GM21529 (cell line): ENCODE results near the gene PLRG1.
"Not testable (repeated sequence)": the region's sequence is repeated elsewhere in the genome, so short reads cannot be mapped to it uniquely, and the experiment has no call there.

Experiments
- ATAC-seq: cut with Tn5 transposase; IDR thresholded peaks from one replicate; pipeline ENCODE4 v1.9.1; 2021; ENCODE audit not compliant: unreplicated experiment

Gene PLRG1

DNA sequence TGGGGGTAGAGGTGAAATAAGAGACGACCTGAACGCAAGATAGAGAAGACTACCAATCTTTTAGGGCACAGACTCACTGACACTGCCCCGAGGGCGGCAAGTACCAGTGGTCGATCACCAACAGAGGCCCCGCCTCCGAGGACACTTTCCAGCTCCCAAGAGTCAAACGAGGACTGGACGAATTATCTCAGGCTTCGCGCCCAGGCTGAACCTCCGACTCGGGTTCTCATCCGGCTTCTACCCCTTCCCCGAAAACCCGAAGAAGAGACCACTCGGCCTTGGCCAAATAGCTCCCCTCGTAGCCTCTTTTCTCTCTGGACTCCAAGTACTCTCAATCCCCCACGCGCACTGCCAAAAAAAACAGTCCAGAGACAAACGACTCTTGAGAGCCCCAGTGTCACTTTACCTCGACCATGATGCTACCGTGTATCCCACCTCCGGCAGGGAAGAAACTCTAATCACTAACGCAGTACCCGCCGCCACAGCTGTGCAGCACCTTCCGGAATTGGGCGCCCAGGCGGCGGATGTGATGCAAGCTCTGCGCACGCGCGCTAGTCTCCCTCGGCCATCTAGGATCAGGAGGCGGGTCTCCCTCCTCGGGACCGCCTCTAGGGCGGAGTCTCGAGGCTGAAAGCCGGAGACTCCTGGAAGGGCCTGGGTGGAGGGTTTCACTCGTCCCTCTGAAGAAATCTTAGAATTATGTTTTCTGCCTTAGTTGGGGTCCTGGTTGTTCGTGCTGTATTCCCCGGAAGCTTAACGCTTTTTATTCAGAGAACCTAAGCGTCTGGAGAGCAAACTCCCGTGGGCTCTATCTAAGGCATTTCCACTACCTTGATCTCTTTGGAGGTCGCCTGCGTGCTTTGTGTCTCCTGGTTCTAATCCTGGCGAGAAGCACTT, at the start of gene PLRG1:
Gene PLRG1, minus strand, starts transcription at position 507 of the 897 bp plus-strand sequence. Its CDS starts 92 bp downstream, at position 415.
- ATAC-seq = peak; percentile 97

DNA sequence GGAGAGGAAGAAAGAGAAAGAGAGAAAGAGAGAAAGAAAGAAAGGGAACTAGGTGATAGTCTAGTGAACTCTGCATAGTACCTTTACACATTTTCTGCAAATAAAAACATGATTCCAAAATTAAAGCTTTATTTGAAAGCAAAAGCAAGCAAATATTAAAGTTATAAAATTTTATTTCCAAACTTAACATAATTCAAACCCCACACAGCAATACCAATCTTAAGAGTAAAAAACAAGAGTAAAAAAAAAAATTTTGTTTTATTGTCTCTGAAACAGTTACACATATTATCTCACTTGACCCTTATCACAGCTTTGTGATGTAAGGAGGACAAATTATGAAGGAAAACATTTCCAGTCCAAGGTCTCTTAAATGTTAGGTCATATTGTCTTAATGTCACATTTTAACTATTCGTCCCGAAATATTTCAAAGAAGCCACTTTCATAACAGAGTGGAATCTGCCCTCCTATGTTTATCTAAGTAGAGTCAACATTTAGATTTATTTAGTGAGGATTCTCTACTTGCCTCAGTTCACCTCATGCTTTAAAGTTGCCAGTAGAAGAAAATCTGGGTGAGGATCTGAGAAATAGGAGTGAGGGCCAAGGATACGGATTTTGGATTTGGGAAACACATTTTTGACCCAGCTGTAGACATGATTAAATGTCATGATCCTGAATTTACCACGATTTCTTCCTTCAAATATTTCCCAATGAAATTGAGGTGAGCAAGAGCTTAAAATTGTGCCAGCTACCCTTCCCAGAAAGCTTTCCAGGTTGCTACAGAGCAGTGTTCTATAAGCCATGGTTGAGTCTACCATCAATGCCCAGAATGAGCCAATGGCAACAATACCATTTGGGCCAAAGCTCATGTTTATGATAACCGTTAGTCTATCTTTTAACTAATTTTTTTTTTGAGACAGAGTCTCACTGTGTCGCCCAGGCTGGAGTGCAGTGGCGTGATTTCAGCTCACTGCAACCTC, 47.9 kb upstream of the PLRG1 start:
- ATAC-seq = no peak

DNA sequence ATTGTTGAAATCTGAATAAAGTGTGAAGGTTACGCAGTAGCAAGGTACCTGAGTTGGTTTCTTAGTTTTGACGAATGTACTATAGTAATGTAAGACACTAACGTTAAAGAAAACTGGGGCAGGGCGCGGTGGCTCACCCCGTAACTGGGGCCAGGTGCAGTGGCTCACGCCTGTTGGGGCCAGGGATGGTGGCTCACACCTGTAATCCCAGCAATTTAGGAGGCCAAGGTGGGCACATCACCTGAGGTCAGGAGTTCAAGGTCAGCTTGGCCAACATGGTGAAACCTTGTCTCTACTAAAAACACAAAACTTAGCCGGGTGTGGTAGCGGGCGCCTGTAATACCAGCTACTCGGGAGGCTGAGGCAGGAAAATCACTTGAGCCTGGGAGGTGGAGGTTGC, 47.1 kb upstream of the PLRG1 start:
- not testable (repeated sequence) for ATAC-seq

DNA sequence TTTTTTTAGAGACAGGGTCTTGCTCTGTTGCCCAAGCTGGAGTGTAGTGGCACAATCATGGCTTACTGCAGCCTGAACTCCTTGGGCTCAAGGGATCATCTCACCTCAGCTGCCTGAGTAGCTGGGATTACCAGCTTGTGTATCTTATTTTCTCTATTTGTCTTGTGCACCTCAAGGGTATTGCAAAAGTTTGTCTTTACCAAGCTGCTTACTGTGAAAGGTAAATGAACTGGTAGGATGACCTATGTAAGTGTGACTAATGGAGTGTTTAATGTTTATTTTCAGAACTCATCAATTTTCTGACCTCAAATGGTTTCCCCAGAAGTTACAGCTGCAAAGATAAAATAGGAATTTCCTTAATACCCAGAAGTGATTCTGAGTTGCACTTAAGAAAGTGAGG, 45.6 kb upstream of the PLRG1 start:
- no peak for ATAC-seq

DNA sequence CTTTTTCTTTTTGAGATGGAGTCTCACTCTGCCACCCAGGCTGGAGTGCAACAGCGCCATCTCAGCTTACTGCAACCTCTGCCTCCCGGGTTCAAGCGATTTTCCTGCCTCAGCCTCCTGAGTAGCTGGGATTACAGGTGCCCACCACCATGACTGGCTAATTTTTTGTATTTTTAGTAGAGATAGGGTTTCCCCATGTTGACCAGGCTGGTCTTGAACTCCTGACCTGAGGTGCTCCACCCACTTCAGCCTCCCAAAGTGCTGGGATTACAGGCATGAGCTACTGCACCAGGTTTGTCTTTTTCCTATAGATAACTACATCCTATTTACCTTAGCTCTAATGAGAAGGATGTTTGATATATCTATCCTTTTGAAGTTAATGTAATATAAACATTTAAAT, 44.1 kb upstream of the PLRG1 start:
- ATAC-seq = not testable (repeated sequence)

DNA sequence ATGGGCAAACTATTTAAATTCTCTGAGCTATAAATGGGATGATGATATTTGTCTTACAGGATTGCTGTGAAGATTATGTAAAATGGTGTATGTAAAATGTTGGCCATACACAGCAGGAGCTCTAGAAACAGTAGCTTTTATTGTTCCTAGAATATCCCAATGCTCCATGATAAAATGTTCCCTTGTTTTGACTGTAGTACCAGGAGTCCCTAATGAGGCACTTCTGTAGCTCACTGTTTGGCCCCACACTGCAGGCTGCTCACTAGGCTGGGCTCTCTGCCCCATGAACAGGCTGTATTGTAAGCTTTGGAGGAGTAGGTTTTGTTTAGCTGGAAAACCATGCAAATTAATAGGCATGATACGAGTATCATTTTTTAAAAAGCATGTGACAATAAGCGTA, 43.7 kb upstream of the PLRG1 start:
- no peak for ATAC-seq

DNA sequence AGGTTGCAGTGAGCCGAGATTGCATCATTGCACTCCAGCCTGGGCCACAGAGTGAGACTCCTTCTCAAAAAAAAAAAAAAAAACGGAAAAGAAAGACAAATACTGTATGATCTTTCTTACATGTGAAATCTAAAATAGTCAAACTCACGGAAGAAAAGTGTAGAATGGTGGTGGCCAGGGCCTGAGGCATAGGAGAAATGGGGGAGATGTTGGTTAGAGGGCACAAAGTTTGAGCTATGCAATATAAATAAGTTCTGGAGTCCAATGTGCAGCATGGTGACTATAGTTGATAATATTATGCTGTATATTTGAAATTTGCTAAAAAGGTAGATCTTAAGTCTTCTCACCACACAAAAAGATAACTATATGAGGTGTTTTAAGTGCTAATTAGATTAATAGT, 41.7 kb upstream of the PLRG1 start:
- ATAC-seq = no peak

DNA sequence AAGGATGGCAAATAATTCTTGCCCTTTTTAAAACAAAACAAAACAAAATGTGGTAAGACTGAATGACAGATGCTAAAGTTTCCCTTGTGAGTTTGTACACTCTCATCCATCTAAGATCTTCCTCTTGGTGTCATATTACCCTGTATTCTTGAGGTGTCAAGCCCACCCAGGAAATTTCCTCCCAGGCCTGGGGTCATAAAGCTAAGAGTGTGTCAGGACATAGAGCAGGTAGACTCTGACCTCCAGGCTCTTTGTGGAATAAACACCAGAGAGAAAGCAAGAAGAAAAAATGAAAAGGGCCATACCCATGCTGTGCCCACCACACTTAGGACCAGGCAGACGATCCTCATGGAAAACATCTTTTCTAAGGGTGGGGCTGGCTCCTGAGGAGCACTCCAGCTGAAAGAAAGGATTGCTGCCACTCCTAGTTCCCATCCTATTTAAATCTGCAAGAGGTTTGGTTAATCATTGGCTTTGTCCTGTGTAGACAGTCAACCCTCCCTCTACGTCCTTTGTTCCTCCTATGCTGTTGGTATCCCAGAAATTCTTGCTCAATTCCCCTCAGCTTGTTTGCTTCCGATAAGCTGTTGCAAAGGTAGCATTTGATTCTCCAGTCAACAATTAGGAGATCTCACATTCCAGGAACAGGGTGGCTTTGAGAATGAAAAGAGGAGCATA, 40.3 kb upstream of the PLRG1 start, which contains the start of gene FGA:
Gene FGA, minus strand, starts transcription at position 414 of the 678 bp plus-strand sequence. Its CDS starts 55 bp downstream, at position 359.
- ATAC-seq = no peak

DNA sequence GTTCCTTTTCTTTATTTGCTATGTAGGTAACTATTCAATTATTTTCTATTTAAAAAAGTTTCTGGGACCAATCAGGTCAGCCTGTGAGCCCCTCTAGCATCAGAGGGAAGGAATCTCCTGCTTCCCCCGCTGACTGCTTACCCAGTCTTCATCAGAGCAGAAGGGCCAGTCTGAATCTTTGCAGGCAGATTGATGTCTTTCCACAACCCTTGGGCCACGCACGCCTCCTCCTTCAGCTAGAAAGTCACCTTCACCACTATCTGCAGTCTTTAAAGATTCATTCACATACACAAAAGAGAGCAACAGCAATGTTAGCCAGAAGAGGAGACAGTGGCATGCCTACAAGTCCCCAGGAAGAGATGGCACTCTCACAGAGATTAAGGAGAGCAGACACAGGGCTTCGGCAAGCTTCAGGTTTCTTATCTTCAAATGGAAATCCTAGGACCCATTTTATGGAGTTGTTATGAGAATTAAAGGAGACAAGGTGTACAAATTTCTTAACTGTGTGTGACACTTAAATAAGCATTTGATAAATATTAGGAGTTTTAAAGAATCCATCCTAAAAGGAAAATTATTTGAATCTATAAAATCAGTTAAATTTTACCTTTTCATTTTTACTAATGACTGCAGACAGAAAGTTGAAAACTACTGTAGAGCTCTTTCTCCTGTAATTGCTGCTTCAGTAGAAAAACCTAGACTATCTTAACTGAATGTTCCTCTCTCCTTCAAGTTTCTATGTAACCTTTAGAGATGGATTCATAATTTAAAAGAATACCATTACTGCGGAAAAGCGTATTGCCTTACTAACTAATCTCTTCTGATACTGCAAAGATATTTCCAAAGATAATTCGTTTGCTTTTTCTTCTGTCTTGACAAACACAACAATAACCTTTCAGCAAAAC, 39.3 kb upstream of the PLRG1 start:
- no peak for ATAC-seq

DNA sequence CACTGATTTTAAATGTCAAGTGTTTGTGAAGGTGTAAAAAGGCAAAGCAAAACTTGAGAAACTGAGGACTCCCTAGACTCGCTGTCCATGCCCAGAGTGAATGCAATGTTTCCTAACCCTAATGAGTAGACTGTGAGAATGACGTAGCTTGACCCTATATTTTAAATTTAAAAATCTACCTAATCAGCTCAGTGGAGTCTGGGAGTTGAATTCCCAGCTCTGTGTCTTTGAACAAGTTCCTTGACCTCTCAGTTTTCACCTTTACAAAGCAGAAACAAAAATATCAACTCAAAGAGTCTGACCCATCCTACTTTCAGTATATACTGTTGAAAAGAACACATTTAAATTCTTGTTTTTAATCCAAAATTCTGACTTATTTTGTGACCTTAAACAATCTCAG, 38.0 kb upstream of the PLRG1 start:
- ATAC-seq = no peak

DNA sequence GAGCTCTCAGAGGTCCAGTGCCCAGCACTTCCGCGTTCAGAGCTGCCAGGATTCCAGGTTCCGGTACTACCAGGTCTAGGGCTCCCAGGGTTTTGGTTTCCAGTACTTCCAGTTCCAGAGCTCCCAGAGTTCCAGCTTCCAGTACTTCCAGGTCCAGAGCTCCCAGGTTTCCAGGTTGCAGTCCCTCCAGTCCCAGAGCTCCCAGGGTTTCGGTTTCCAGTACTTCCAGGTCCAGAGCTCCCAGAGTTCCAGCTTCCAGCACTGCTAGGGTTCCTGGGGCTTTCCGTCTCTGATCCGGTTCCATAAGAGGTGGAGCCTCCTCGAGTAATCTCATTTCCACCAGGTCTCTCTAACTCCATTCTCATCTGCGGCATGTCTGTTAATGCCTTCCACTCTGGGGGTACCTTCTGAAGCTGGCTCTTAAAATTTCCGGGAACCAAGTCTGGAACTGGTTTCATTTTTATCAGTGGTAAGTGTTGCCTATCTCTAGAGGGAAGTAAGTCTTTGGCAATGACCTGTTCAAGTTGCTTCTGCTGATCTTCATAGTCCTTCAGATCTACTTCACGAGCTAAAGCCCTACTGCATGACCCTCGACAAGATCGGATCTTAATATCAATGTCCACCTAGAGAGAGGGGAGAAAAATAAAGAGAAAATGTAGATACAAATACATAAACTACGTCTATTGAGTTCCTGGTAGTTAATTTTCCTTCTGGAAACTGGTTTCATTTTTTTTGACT, 36.3 kb upstream of the PLRG1 start:
- ATAC-seq = no peak

DNA sequence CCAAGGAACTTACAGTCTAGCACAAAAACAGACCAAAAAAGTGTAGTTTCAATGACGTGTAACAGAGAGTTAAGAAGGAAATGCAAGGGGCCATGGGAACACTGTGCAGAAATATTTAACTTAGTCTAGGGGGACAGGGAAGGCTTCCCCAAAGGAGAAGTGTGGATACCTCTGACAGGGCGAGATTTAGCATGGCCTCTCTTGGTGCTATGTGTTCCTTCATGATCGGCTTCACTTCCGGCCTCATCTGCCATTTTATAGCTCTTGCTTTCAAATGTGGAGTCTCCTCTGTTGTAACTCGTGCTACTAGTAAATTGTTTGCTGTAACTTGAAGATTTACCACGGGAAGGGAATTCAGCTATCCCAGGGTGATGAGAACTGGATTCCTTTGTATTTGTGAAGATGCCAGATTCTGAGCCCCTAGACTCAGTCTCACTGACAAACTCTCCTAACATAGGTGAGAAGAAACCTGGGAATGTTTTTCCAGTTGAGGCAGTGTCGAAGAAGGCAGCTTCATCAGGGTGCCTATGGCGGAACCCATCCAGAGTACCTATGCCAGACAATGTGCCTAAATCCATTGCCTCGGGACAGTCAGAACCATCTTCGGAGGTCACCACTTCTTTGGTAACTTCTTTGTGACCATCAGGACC, 35.3 kb upstream of the PLRG1 start:
- no peak for ATAC-seq

DNA sequence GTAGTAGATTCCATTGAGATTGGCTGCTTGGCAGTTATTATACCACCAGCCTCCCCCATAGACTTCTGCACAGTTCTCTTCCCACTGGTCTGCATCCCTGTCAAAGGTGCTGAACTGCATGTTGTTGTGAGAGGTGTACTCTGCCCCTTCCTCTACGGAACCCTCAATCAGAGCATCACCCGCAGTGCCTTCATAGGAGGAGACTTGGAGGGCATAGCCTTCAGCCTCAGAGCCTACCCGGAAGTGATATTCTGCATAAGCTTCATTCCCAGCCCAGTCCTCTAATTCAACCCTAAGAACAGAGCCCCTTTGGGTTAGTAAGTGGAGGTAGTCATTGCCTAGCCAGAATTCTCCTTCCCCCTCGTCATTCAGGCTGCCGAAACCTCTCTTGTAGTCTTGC, 34.1 kb upstream of the PLRG1 start:
- no peak for ATAC-seq

DNA sequence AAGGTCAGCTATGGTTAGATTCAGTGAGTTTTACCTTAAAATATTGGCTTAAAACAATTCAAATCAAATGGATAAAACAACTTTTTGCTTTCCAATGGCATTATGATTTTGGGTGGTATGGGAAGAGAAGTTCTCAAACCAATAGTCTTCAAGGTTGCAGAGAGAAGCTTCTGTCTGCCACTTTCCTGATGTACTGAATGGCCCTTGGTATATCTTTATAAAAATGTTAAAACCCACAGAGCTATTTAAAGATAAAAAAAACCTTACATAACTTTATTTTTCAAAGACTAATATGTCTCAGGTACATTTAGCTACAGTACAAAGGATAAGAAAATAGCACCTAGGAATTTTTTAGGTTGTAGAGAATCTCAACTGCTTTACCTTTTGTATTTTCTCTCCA, 33.5 kb upstream of the PLRG1 start:
- ATAC-seq = no peak

DNA sequence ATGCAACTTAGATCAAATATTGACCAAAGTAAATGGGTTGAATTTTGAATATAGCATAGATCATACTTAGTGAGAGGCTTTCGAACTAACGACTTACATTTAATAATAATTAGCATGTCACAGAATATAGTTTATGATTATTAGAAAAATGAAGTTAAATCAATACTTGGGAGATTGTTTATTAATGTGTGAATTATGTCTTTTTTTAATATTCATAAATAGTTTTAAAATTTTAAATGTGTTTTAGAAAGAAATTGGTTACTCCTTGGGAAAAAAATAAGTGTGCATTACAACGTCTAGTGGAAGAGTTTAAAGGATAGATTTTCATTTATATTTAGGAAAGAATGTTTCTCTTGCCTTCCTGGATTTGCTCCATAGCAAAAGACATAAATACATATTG, 33.0 kb upstream of the PLRG1 start:
- no peak for ATAC-seq

DNA sequence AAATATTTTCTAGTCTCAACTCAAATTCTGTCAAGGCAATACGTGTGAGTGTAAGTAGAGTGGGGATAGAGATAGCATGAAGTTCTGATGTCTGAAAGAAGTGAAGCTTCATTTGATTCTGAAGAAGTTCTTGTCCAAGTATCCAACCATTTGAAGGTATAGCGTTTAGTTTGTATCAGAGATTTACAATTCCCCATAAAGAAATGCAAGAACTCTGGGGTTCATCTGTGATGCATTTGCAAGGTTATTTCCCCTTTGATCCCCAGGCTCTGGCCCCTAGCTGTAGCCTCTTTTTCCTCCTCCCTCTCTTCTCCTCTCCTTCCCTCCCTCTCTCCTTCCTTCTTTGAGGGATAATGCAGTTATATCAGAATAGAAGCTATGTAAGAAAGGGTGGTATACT, 32.5 kb upstream of the PLRG1 start:
- no peak for ATAC-seq

DNA sequence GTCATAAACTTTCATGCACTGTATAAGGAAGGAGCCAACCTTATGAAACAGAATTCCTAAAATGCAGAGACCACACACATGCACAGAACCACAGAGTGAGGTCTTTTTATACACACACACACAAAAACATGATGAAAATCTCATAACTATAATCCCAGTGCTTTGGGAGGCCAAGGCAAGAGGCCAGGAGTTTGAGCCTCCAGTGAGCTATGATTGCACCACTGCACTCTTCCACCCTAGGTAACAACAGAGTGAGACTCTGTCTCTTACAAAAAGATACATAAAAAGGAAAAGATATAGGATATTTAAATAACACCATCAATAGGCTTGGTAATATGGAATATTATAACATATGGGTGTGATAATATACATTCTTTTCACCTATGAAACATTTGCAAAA, 29.7 kb upstream of the PLRG1 start:
- ATAC-seq = no peak

DNA sequence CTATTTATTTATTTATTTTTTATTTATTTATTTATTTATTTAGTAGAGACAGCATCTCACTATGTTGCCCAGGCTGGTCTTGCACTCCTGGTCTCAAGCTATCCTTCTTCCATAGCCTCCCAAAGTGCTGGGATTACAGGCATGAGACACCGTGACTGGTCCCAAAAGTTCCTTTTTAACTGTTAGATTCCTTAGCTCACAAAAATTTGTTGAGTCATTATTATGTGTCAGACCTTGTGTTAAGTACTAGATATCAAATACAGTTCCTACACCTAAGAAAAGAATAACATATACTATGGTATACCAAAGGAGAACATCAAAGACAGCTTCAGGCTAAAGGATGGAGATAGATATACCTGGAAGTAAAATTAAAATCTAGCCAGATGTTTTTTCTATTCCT, 28.7 kb upstream of the PLRG1 start:
- no peak for ATAC-seq

DNA sequence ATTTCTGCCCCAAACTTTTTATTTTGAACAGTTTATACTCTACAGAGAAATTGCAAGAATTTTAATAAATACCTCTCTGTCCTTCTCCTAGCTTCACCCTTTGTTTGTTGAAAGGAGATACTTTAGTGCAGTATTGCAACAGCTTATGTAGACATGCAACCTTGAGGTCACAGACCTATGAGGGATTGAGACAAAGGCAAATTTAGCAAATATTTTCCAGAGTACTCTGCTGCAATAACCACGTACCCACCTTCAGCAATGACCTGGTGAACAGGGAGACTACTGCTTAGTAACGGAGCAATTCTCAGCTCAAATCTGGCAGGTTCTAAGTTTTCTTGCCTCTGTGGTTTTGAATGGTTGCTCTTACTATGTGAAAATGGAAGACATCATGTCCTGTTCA, 27.1 kb upstream of the PLRG1 start:
- no peak for ATAC-seq
